ENCODE data around the gene RIMBP2. TPM values are rescaled to one million over a fixed set of nuclear protein-coding genes. Genes with fewer than 3 reads are reported as not detected.

Gene RIMBP2
- total RNA-seq, 6 experiments from 2014 or later: not detected

DNA sequence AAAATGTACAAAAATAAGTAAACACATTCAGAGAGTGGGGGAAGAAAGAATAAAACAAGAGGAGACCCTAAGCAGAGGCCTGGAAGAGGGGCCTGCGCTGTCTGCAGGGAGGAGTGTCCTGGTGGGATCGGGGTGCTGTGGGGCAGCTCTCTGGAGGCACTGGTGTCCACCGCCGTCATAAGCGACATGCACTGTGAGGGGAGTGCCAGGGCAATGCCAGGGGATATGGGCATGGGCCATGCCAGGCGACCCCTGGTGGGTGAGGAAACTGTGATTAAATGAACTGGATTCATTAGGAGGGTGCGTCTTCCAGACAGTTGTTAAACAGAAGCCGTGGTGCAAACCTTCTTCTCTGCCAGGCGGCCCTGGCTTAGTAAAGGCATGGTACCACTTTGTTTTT lies 261.8 kb downstream of the RIMBP2 start:
- H3K27ac Mint-ChIP-seq: no peak overlapping the region
- DNase-seq: no peak
- TF ChIP-seq CTCF (IDR thresholded peaks at IDR 0.05): no peak
- H3K4me1 Mint-ChIP-seq (ENCODE audit: low read depth): no peaks in the 10 kb centered on the region
- H3K36me3 Mint-ChIP-seq (ENCODE audit: low read depth): peaks cover 4% of the 10 kb centered on the region; the same call in 1 of the 2 replicates
- no peaks in the 10 kb centered on the region; the same call in none of the 2 replicates for H3K27me3 Mint-ChIP-seq (ENCODE audit: insufficient read depth)
- no peak overlapping the region for H3K4me3 Mint-ChIP-seq
- H3K9me3 Mint-ChIP-seq: peaks cover 53% of the 10 kb centered on the region

DNA sequence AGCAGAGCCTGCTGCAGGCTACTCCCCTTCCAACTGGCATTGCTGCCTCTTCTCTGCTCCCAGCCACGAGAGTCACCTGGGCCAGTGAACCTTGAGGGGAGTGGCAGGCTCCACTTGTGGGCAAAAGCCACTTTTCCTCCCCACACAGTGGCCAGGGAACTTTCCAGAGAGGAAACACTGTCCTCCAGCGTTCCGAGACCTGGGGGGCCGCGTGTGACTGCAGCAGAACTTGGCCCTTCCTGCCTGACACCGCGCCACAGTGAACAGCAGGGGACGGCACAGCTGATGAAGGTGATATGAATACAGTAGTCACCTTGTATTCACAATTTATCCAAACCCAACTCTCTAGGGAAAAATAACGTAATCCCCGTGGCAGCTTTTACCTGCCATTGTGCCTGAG lies 263.6 kb downstream of the RIMBP2 start:
- no peak overlapping the region for H3K4me3 Mint-ChIP-seq
- peaks cover 63% of the 10 kb centered on the region for H3K9me3 Mint-ChIP-seq
- H3K27ac Mint-ChIP-seq: no peak overlapping the region
- no peak for DNase-seq
- H3K4me1 Mint-ChIP-seq (ENCODE audit: low read depth): no peaks in the 10 kb centered on the region
- peaks cover 5% of the 10 kb centered on the region for H3K36me3 Mint-ChIP-seq (ENCODE audit: low read depth)
- H3K27me3 Mint-ChIP-seq (ENCODE audit: insufficient read depth): no peaks in the 10 kb centered on the region; the same call in none of the 2 replicates
- TF ChIP-seq CTCF (IDR thresholded peaks at IDR 0.05): no peak

DNA sequence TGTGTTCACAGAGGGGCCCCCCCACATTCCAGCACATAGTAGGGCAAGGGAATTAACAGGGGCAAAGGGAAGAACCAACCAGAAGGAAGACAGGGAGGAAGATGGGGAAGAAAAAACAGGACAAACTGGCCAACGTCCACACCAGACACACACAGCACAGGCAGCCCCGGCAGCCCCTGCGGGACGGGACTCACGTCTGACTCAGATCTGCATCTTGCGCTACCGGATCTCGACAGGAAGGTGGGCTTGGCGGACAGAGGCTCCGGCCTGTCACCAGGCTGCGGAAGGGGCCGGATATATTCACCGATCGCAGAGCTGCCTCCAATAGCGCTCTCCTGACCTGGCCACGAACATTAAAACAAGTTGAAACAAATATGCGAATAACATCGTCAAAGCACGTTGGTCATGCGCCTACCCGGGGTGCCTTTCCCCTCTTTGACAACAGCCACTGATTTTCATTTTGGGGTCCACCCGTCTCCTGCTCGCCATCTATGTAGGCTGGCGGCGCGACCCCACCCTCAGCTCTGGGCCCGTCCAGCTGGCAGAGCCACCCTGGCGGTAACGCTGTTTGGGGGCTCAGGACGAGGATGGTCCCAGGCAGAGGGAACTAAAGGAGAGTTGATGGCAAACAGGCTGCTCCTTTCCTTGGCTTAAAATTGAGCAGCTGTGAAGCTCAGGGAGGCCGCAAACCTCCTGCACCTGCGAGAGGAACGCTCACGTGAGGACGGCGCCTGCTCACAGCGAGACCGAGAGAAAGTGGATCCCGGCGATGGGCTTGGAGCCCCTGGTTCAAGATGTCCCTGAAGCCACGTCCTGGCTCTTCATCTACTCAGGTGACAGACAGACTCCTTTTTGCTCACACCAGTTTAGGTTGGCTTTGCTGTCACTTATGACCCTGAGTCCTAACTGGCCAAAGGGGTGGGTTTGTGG lies 264.8 kb downstream of the RIMBP2 start:
- no peak for DNase-seq
- Mint-ChIP-seq H3K27me3 (ENCODE audit: insufficient read depth) (no peaks in the 10 kb centered on the region; the same call in none of the 2 replicates), H3K4me1 (ENCODE audit: low read depth) (no peaks in the 10 kb centered on the region), H3K36me3 (ENCODE audit: low read depth) (peaks cover 12% of the 10 kb centered on the region), H3K4me3 (no peak overlapping the region), H3K27ac (no peak overlapping the region), H3K9me3 (peaks cover 70% of the 10 kb centered on the region)
- no peak for TF ChIP-seq CTCF (IDR thresholded peaks at IDR 0.05)

DNA sequence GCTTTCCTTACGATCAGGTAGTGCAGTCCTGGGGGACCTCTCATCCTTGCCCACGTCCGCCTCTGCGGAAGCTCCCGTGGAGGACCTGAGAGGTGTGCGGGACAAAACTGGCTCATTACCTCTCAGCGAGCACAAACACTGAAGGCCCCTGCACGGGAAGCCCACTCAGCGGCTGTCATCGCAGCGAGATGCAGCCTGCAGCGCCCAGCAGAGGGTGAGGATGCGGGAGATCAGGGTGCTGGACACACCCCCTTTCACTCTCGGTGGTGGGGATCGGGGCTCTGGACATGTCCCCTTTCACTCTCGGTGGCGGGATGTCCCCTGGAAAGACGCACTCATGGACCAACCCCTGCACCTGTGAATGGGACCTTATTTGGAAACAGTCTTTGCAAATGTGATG lies 266.8 kb downstream of the RIMBP2 start:
- Mint-ChIP-seq H3K36me3 (ENCODE audit: low read depth) (peaks cover 12% of the 10 kb centered on the region), H3K4me3 (no peak overlapping the region), H3K4me1 (ENCODE audit: low read depth) (no peaks in the 10 kb centered on the region), H3K9me3 (peaks cover 85% of the 10 kb centered on the region), H3K27me3 (ENCODE audit: insufficient read depth) (no peaks in the 10 kb centered on the region; the same call in 1 of the 2 replicates), H3K27ac (no peak overlapping the region)
- DNase-seq: no peak
- no peak for TF ChIP-seq CTCF (IDR thresholded peaks at IDR 0.05)

DNA sequence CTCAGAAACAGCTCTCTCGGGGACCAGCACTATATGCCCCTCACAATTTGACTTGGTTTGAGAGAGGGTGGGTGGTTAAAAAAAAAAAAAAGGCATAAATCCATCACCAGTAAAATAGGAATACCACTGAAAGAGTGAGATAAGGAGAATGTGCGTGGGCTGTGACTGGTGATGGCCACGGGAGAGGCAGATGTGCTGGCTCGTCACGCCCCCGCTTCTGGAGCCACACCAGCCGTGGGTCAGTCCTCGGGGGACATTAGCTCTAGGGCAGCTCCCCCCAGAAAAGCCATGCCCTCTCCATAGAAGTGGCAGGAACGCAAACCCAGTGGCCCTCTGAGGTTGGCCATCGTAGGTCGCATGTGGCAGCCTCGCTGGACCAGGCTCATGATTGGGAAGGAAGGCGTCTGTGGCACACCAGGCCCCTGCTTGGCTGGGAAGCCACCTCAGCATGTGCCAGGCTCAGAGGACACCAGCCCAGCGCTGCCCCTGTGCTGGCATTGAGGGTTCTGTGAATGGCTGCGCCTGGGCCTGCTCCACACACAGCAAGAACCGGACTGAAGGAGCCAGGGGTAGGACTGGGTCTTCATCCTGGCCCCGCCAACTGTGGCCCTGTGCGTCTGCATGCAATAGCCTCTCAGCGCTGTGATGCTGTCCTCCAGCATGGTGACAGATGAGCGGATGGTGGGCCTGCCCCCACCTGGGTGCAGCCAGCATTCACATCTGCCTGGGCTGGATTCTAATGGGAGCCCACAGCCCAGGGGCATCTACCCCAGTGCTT lies 267.9 kb downstream of the RIMBP2 start:
- no peak for TF ChIP-seq CTCF (IDR thresholded peaks at IDR 0.05)
- Mint-ChIP-seq H3K4me1 (ENCODE audit: low read depth) (no peaks in the 10 kb centered on the region), H3K36me3 (ENCODE audit: low read depth) (peaks cover 12% of the 10 kb centered on the region), H3K4me3 (no peak overlapping the region), H3K27ac (no peak overlapping the region), H3K27me3 (ENCODE audit: insufficient read depth) (peaks cover 1% of the 10 kb centered on the region; the same call in 1 of the 2 replicates), H3K9me3 (peaks cover 85% of the 10 kb centered on the region)
- DNase-seq: no peak

Data from HFFc6 (cell line).